Mucosa of rectum (tissue), 2 donors: ENCODE data around the gene DKK3.

Experiments used
- H3K27ac ChIP-seq, 2 donors: one replicate each; pipeline ENCODE4 v1.7.0; 2013; ENCODE audit warnings: inconsistent platforms in 2 of 2, low read depth in 2 of 2, low read length in 2 of 2
- H3K27me3 ChIP-seq, 2 donors: one replicate each; pipeline ENCODE4 v1.7.0; 2013; ENCODE audit warnings: low read length in 2 of 2; ENCODE audit not compliant: control insufficient read depth in 2 of 2, insufficient read depth in 2 of 2
- H3K36me3 ChIP-seq, 2 donors: one replicate each; pipeline ENCODE4 v1.7.0; 2013; ENCODE audit warnings: low read length in 2 of 2; ENCODE audit not compliant: control insufficient read depth in 2 of 2, insufficient read depth in 2 of 2
- H3K4me1 ChIP-seq, 2 donors: one replicate each; pipeline ENCODE4 v1.7.0; 2013; ENCODE audit warnings: low read length in 2 of 2, mild to moderate bottlenecking in 1 of 2; ENCODE audit not compliant: control insufficient read depth in 2 of 2, insufficient read depth in 2 of 2
- H3K4me3 ChIP-seq, 2 donors: one replicate each; pipeline ENCODE4 v1.7.0; 2013; ENCODE audit warnings: low read length in 2 of 2
- H3K9ac ChIP-seq, 2 donors: one replicate each; pipeline ENCODE4 v1.7.0; 2013; ENCODE audit warnings: low read length in 2 of 2, low read depth in 1 of 2, mild to moderate bottlenecking in 1 of 2
- H3K9me3 ChIP-seq, 2 donors: one replicate each; pipeline ENCODE4 v1.7.0; 2013; ENCODE audit warnings: low read length in 2 of 2; ENCODE audit not compliant: control insufficient read depth in 2 of 2
- donor health status: healthy.
- donor health status: Normal muscosa, but diverticular disease.

DKK3 gene

GRCh38 chr11:11960687-11961086 lies 47.7 kb downstream of the DKK3 start:
- Histone ChIP-seq H3K9ac (no peak overlapping the region), H3K36me3 (peaks cover 8 to 12% of the 10 kb centered on the region in 2 donors), H3K4me3 (no peak overlapping the region), H3K27me3 (no peaks in the 10 kb centered on the region), H3K27ac (no peak overlapping the region), H3K9me3 (no peaks in the 10 kb centered on the region), H3K4me1 (no peaks in the 10 kb centered on the region)

GRCh38 chr11:11959601-11960000 lies 48.8 kb downstream of the DKK3 start:
- Histone ChIP-seq H3K4me1 (no peaks in the 10 kb centered on the region), H3K4me3 (no peak overlapping the region), H3K9me3 (no peaks in the 10 kb centered on the region), H3K36me3 (peaks cover 18 to 23% of the 10 kb centered on the region in 2 donors), H3K27ac (no peak overlapping the region), H3K27me3 (no peaks in the 10 kb centered on the region), H3K9ac (no peak overlapping the region)

- H3K36me3 ChIP-seq, result peaks cover 18 to 23% of the 10 kb centered on the region in 2 donors
Observed at GRCh38 chr11:11958403-11959231, 49.8 kb downstream of the DKK3 start.

GRCh38 chr11:11956006-11956405 lies 52.4 kb downstream of the DKK3 start:
- H3K36me3 ChIP-seq, result peaks cover 31 to 37% of the 10 kb centered on the region in 2 donors
- no peaks in the 10 kb centered on the region for H3K9me3 ChIP-seq
- H3K27me3 ChIP-seq, result no peaks in the 10 kb centered on the region
- no peak overlapping the region for H3K4me3 ChIP-seq
- no peak overlapping the region for H3K9ac ChIP-seq
- no peaks in the 10 kb centered on the region for H3K4me1 ChIP-seq
- H3K27ac ChIP-seq, result no peak overlapping the region

More at GRCh38 chr11:11958403-11959231, 49.8 kb downstream of the DKK3 start:
- no peaks in the 10 kb centered on the region for H3K9me3 ChIP-seq
- H3K4me3 ChIP-seq, result no peak overlapping the region
- no peaks in the 10 kb centered on the region for H3K4me1 ChIP-seq
- no peak overlapping the region for H3K27ac ChIP-seq
- no peak overlapping the region for H3K9ac ChIP-seq
- H3K27me3 ChIP-seq, result no peaks in the 10 kb centered on the region

DNA sequence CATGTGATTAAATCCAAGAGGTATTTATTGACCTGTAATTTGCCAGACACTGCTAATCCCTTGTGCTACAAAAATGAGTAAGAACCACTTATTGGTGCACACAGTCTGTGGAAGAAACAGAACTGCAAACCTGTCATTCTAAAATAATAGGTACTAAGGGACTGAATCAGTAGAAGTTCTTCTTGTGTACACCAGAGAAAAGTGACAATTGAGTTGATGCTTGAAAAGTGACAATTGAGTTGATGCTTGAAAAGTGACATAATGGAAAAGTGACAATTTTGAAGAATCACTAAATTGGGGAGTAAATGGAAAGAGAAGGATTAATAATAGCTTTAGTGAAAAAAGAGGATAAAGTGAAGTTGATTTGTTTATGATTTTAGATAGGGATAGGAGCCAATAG lies 56.4 kb downstream of the DKK3 start:
- Histone ChIP-seq H3K9me3 (no peaks in the 10 kb centered on the region), H3K4me1 (no peaks in the 10 kb centered on the region), H3K4me3 (no peak overlapping the region), H3K27me3 (no peaks in the 10 kb centered on the region), H3K27ac (no peak overlapping the region), H3K36me3 (peaks cover 37 to 54% of the 10 kb centered on the region in 2 donors), H3K9ac (no peak overlapping the region)

DNA sequence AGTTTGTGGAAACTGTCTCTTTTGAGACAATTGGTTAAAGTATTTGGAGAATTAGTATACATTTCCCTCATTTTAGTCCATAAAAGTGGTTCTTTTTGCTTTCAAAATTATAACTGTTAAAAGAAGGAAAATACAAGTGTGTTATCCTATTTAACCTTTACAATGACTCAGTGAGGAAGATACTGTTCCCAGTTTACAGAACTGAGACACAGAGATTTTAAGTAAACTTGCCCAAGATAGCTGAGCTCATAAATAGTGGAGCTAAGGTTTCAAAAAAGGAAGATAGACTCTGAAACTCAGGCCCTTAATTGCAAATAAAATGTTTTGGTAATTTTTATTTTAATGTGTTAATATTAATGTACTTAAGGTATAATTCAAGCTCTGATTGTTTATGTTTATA lies 58.9 kb downstream of the DKK3 start:
- Histone ChIP-seq H3K36me3 (peaks cover 23 to 37% of the 10 kb centered on the region in 2 donors), H3K27ac (no peak overlapping the region), H3K27me3 (no peaks in the 10 kb centered on the region), H3K4me3 (no peak overlapping the region), H3K9ac (no peak overlapping the region), H3K9me3 (no peaks in the 10 kb centered on the region), H3K4me1 (no peaks in the 10 kb centered on the region)

DNA sequence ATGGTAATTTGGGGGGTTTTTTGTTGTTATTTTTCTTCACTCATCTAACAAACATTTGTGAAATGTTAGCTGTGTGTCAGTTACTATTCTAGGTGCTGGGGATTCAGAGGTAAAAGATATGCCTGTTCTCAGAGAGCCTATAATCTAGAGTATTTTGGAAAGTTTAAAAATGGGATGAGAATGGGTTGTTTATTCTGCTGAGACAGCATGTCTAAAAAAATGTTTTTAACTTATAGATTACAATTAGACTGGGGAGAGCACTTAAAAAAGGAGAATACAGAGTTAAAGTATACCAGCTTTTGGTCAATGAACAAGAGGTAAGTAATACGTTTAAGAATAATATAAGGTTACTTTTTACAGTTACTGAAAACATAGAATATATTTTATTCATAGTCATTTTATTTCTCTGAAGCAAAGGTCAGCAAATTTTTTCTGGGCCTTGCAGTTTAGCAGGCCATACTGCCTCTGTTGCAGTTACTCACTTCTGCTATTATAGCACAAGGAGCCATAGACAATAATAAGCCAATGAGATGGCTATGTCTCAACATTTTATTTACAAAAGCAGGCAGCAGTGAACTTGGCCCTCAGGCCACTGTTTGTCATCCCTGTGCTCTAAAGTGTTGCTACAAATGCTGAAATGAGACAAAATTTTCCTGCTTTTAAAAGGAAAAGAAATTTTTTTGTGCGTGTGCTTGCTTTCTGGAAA lies 60.0 kb downstream of the DKK3 start:
- Histone ChIP-seq H3K27ac (no peak overlapping the region), H3K4me3 (no peak overlapping the region), H3K27me3 (no peaks in the 10 kb centered on the region), H3K4me1 (no peaks in the 10 kb centered on the region), H3K9me3 (no peaks in the 10 kb centered on the region), H3K9ac (no peak overlapping the region), H3K36me3 (peaks cover 30 to 43% of the 10 kb centered on the region in 2 donors)

DNA sequence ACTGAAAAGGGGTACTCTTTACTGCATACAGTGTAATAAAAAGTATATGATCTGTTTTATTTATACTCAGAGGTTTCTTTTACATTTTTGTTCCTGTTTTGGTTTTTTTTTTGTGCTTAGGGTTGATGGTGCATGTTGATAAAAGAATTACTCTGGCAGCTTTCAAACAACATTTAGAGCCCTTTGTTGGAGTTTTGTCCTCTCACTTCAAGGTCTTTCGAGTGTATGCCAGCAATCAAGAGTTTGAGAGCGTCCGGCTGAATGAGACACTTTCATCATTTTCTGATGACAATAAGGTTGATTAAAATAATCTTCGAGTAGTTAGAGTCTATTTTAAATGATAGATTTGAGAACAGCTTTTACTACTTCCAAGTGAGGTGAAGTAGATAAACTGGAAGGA lies 60.6 kb downstream of the DKK3 start:
- Histone ChIP-seq H3K9me3 (no peaks in the 10 kb centered on the region), H3K27ac (no peak overlapping the region)

GRCh38 chr11:11946878-11947277 lies 61.5 kb downstream of the DKK3 start:
- Histone ChIP-seq H3K4me1 (no peaks in the 10 kb centered on the region), H3K4me3 (no peak overlapping the region), H3K27me3 (no peaks in the 10 kb centered on the region), H3K27ac (no peak overlapping the region), H3K9me3 (no peaks in the 10 kb centered on the region), H3K9ac (no peak overlapping the region), H3K36me3 (peaks cover 36 to 48% of the 10 kb centered on the region in 2 donors)

More for the DNA sequence above, 60.6 kb downstream of the DKK3 start:
- Histone ChIP-seq H3K36me3 (peaks cover 32 to 46% of the 10 kb centered on the region in 2 donors), H3K4me1 (no peaks in the 10 kb centered on the region), H3K4me3 (no peak overlapping the region), H3K27me3 (no peaks in the 10 kb centered on the region), H3K9ac (no peak overlapping the region)

GRCh38 chr11:11946180-11946579 lies 62.2 kb downstream of the DKK3 start:
- no peak overlapping the region for H3K4me3 ChIP-seq
- no peaks in the 10 kb centered on the region for H3K4me1 ChIP-seq
- H3K27ac ChIP-seq, result no peak overlapping the region
- H3K36me3 ChIP-seq, result peaks cover 34 to 46% of the 10 kb centered on the region in 2 donors
- H3K9me3 ChIP-seq, result no peaks in the 10 kb centered on the region
- H3K27me3 ChIP-seq, result no peaks in the 10 kb centered on the region
- no peak overlapping the region for H3K9ac ChIP-seq
